DND-41 (cell line): ENCODE results near the gene BCAS3.

Experiments used
- EZH2 ChIP-seq: IDR thresholded peaks from 3 replicates; pipeline ENCODE4 v1.6.1; 2012; ENCODE audit warnings: borderline replicate concordance, low read depth, mild to moderate bottlenecking, moderate library complexity, low read length, inconsistent platforms; ENCODE audit not compliant: severe bottlenecking
- TF ChIP-seq, protein P1 (sequence below): IDR thresholded peaks from 2 replicates; pipeline ENCODE4 v1.5.1; 2012; ENCODE audit warnings: borderline replicate concordance, low read length, moderate library complexity, mild to moderate bottlenecking; ENCODE audit not compliant: poor library complexity, severe bottlenecking; ENCODE audit errors: extremely low read depth

DNA sequence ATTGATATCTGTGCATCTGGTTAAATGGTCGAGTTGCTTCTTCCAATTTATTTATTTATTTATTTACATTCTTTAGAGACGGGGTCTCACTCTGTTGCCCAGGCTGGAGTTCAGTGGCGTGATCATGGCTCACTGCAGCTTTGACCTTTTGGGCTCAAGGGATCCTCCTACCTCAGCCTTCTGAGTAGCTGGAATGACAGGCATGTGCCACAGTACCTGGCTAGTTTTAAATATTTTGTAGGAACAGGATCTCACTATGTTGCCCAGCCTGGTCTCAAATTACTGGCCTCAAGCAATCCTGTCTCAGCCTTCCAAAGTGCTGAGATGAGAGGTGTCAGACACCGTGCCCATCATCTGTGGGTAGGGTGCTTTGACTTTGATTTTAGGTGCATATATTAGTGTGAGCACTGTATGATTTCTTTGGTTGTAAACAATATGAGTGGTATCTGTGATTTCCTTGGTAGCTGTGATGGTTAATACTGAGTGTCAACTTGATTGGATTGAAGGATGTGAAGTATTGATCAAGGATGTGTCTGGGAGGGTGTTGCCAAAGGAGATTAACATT lies 90.2 kb downstream of the BCAS3 start:
- TF ChIP-seq, protein P1, sequence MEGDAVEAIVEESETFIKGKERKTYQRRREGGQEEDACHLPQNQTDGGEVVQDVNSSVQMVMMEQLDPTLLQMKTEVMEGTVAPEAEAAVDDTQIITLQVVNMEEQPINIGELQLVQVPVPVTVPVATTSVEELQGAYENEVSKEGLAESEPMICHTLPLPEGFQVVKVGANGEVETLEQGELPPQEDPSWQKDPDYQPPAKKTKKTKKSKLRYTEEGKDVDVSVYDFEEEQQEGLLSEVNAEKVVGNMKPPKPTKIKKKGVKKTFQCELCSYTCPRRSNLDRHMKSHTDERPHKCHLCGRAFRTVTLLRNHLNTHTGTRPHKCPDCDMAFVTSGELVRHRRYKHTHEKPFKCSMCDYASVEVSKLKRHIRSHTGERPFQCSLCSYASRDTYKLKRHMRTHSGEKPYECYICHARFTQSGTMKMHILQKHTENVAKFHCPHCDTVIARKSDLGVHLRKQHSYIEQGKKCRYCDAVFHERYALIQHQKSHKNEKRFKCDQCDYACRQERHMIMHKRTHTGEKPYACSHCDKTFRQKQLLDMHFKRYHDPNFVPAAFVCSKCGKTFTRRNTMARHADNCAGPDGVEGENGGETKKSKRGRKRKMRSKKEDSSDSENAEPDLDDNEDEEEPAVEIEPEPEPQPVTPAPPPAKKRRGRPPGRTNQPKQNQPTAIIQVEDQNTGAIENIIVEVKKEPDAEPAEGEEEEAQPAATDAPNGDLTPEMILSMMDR: no peak
- TF ChIP-seq EZH2: no peak
